Measurements from ENCODE around the gene TK2.

The TK2 gene

DNA sequence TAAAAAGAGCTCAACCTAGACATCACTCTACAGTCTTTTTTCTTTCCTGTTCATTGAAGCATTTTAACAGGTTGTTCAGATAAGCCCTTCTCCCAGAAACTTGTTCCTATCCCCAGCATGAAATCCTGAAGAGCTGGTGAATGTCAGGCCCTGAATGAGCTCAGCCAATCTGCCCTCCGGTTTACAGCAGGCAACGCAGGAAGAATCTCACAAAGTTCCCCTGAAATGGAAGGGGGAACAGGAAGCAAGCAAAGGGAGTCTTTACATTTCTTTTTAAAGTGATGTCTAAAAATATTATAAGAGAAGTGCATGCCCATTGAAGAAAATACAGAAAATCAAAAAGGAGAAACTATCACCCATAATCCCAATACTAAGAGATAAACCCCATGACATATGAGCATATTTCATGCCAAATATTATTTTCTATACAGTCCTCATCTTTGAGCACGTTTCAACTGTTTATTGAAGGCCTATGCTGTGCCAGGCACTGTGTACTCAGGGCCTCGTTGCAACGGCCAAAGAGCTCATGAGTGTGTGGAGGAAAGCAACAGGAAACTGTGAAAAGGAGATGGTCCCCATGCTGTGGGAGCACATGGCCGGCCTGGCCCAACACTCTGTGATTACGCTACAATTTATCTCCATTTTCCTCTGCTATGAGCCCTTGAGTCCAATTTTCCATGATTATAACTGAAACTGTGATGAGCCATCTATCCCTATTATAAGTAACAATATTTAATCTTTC lies 5.7 kb downstream of the TK2 start:
- no peak for DNase-seq (ENCODE audit: low read depth)

DNA sequence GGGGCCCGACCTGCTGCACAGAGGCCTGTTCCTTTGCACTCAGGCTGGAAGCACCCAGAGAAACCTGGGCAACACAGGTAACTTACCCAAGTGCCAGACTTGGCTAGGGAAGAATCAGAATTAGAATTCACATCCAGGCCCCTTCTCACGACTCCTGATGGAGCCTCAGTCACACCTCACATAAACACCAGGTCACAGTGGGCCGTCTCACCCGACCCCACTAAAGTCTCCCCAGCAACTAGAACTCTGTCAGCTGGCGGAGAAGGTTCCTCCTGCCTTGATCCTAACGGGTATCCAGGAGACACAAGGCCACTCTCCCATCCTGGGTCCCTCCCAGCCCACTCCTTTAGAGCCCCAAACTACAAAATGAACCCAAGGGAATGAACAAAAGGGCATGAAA lies 6.4 kb downstream of the TK2 start:
- no peak for DNase-seq (ENCODE audit: low read depth)

DNA sequence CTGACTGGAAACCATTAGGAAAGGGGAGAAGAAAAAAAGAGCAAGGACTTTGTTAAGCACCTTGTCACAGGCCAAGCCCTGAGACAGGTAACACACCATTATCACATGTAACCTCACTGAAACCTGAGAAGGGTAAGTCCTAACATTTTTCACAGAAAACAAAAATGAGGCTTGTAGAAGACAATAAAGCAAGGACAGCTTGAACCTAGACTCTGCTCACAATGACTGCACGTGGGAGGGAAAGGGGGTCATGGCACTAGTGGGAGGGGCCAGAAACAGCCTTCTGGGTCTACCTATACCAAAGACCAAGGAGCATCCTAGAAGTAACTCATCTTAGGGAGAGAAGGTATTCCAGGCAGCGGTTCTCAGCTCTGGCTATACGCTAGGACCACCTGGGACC lies 7.5 kb downstream of the TK2 start:
- DNase-seq (ENCODE audit: low read depth), result no peak

- no peak for DNase-seq (ENCODE audit: low read depth)
Observed at GRCh38 chr16:66541388-66542355, 8.2 kb downstream of the TK2 start.

- DNase-seq (ENCODE audit: low read depth), result no peak
Observed at GRCh38 chr16:66539623-66540469, 10.1 kb downstream of the TK2 start.

- DNase-seq (ENCODE audit: low read depth), result no peak
Observed at GRCh38 chr16:66538910-66539309, 11.0 kb downstream of the TK2 start.

- DNase-seq (ENCODE audit: low read depth), result no peak
Observed at GRCh38 chr16:66537236-66537635, 12.7 kb downstream of the TK2 start.

- no peak for DNase-seq (ENCODE audit: low read depth)
Observed at GRCh38 chr16:66536525-66536924, 13.4 kb downstream of the TK2 start.

DNA sequence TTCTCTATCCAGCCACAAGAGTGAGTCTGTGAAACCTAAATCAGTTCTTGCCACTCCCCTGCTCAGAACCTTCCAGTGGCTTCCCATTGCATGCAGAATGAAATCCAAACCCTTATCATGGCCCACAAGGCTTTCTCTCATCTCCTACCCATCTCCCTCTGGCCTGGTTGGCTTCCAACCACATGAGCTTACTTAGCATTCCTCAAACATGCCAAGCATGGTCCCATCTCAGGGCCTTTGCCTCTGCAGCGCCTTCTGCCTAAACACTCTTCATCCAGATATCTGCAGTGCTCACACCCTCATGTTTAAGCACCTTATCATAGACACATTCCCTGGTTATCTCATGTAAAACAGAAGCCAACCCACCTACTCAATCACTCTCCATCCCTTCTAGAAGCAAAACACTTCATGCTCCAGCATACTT lies 15.5 kb downstream of the TK2 start:
- no peak for DNase-seq (ENCODE audit: low read depth)

DNA sequence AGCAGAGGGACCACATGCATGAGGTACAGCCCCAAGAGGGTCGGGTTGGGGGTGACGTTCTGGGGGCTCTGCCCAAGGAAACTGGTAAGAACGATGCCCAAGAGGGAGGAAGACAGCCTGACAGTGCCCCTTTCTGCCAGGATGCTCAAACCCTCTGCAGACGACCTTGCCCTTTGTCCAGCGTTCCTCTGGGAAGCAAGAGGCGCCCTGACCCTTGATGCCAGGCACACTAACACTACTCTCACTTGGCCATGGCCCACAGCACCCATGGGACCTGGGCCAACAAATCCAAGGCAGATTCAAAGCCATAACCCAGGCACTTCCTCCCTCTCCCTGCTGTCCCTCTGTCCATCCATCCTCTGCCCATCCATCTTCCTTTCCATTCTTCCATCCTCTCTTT lies 20.4 kb downstream of the TK2 start:
- no peak for DNase-seq (ENCODE audit: low read depth)

- no peak for DNase-seq (ENCODE audit: low read depth)
Observed at GRCh38 chr16:66528294-66528693, 21.6 kb downstream of the TK2 start.

GRCh38 chr16:66525396-66526180 lies 24.3 kb downstream of the TK2 start:
- no peak for DNase-seq (ENCODE audit: low read depth)

- DNase-seq (ENCODE audit: low read depth), result no peak
Observed at GRCh38 chr16:66524601-66525164, 25.2 kb downstream of the TK2 start.

- DNase-seq (ENCODE audit: low read depth), result no peak
Observed at GRCh38 chr16:66523861-66524354, 26.0 kb downstream of the TK2 start.

DNA sequence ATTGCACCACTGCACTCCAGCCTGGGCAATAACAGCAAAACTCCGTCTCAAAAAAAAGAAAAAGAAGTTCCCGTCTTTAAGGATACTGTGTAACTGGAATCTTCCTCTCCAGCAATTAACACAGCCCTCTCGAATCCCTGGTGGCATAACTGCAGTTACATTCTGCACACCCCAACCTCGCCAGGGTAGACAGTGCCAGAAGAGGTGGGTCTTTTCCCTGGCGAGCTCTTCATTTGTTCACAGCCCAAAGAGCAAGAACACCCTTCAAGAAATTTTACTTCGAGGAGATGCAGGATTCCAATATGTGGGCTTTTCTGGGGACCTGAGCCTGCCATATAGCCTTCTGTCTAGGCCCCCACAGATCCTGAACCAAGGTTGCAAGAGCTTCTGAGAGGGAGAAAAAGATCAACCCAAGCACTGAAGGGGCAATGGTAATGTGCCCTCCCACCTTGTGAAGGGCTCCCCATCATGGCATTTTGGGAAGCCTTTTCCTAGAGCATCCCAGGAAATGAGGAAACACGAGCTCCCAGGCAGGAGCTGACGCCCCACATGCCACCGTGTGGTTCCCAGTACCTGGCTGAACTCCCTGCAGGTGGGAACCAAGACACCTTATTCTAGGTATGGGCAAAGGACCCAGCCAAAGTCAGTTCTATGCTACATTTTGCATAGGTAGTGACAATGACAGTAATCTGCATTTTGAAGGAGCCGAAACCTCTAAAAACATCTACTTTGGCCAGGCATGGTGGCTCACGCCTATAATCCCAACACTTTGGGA lies 26.9 kb downstream of the TK2 start:
- DNase-seq (ENCODE audit: low read depth), result no peak

DNA sequence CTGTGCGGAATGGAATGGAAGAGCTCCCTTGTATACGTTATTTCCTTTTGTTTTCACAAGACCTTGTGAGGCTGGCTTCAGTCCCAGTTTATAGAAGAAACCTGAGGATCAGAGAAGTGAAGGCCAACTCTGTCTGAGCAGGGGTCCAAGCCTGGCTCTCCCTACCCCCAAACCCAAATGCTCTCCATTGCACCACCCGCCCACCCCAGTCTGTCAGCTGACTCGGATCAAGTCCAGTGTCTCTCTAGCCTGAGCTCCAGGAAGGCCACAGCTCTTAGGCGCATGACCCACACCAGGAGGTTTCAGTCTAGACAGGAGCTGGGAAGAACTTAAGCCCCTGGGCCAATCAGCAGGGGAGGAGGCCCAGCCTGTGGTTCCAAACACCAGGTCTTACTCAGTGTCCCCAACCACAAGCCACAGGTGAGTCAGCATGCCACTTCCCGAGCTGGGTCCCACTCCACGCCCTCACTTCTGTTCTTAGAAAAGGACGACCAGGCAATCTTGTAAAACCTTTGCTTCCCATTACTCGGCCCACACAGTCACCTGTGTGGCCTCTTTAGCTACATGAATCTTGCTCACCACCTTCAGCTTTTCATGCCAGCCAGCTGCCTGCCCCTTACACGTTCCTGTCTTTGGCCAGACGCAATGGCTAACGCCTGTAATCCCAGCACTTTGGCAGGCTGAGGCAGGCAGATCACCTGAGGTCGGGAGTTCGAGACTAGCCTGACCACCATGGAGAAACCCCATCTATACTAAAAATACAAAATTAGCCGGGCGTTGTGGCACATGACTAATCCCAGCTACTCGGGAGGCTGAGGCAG lies 27.8 kb downstream of the TK2 start:
- peak; percentile 88 for DNase-seq (ENCODE audit: low read depth)

GRCh38 chr16:66521252-66521713 lies 28.6 kb downstream of the TK2 start:
- DNase-seq (ENCODE audit: low read depth), result no peak

GRCh38 chr16:66520406-66521170 lies 29.3 kb downstream of the TK2 start:
- no peak for DNase-seq (ENCODE audit: low read depth)
